Type B pancreatic cell (in vitro differentiated cells): Measurements from ENCODE around the gene TGOLN2. TPM values are rescaled to one million over a fixed set of nuclear protein-coding genes. Genes with fewer than 3 reads are reported as not detected.
"Not testable (repeated sequence)": the region's sequence is repeated elsewhere in the genome, so short reads cannot be mapped to it uniquely, and the experiment has no call there.

Source experiments
- DNase-seq: peaks from one replicate; pipeline ENCODE4 v3.0.0; 2021; ENCODE audit warnings: mixed read lengths; ENCODE audit not compliant: unreplicated experiment; ENCODE audit errors: extremely low spot score
- H3K27ac Mint-ChIP-seq: 2 replicates; pipeline ENCODE4 v1.8.0; 2021; ENCODE audit warnings: mild to moderate bottlenecking, mixed read lengths
- H3K27me3 Mint-ChIP-seq: 2 replicates; pipeline ENCODE4 v1.8.0; 2021; ENCODE audit warnings: mixed read lengths
- H3K36me3 Mint-ChIP-seq: 2 replicates; pipeline ENCODE4 v1.8.0; 2021; ENCODE audit warnings: mixed read lengths
- H3K4me1 Mint-ChIP-seq: one replicate; pipeline ENCODE4 v1.8.0; 2021; ENCODE audit warnings: mixed read lengths; ENCODE audit not compliant: unreplicated experiment
- H3K4me3 Mint-ChIP-seq: 2 replicates; pipeline ENCODE4 v1.8.0; 2021; ENCODE audit warnings: mild to moderate bottlenecking, mixed read lengths
- H3K9me3 Mint-ChIP-seq: 2 replicates; pipeline ENCODE4 v1.8.0; 2021; ENCODE audit warnings: mixed read lengths
- CTCF ChIP-seq: fragments of 200-600 bp; sonication (generic); conservative IDR thresholded peaks from 2 replicates; pipeline ENCODE4 v1.5.0; 2021; ENCODE audit warnings: antibody characterized with exemption, mild to moderate bottlenecking
- total RNA-seq: library from RNA; stranded (reverse); gene quantifications from 2 replicates; pipeline ENCODE4 v1.2.1, GENCODE V29; 2021; ENCODE audit warnings: low replicate concordance

The TGOLN2 gene
- total RNA-seq, 1 donor from 2014 or later, result 54.0 TPM

- H3K27me3 Mint-ChIP-seq, result no peaks in the 10 kb centered on the region
- DNase-seq, result no peak
- H3K4me1 Mint-ChIP-seq, result no peaks in the 10 kb centered on the region
- H3K4me3 Mint-ChIP-seq, result no peak overlapping the region
- no peak overlapping the region for H3K27ac Mint-ChIP-seq
- TF ChIP-seq CTCF, result no peak
- no peaks in the 10 kb centered on the region for H3K9me3 Mint-ChIP-seq
- peaks cover 8% of the 10 kb centered on the region for H3K36me3 Mint-ChIP-seq
Measured at GRCh38 chr2:85368921-85369320, 41.1 kb upstream of the TGOLN2 start.

GRCh38 chr2:85367180-85367579 lies 39.4 kb upstream of the TGOLN2 start:
- Mint-ChIP-seq H3K9me3 (no peaks in the 10 kb centered on the region), H3K4me1 (no peaks in the 10 kb centered on the region), H3K27ac (no peak overlapping the region), H3K4me3 (no peak overlapping the region), H3K36me3 (peaks cover 14% of the 10 kb centered on the region), H3K27me3 (no peaks in the 10 kb centered on the region)
- no peak for TF ChIP-seq CTCF
- DNase-seq, result no peak

- not testable (repeated sequence) for H3K4me3 Mint-ChIP-seq, H3K27ac Mint-ChIP-seq, H3K9me3 Mint-ChIP-seq, H3K27me3 Mint-ChIP-seq, DNase-seq, H3K4me1 Mint-ChIP-seq
- peaks cover 12% of the 10 kb centered on the region for H3K36me3 Mint-ChIP-seq
Measured at GRCh38 chr2:85362653-85363387, 35.0 kb upstream of the TGOLN2 start.

- Mint-ChIP-seq H3K27ac (no peak overlapping the region), H3K36me3 (peaks cover 4% of the 10 kb centered on the region), H3K4me3 (no peak overlapping the region), H3K27me3 (no peaks in the 10 kb centered on the region), H3K9me3 (no peaks in the 10 kb centered on the region), H3K4me1 (peaks cover 29% of the 10 kb centered on the region)
- TF ChIP-seq CTCF, result no peak
- DNase-seq, result no peak
Measured at GRCh38 chr2:85357736-85358135, 29.9 kb upstream of the TGOLN2 start.

- H3K4me1 Mint-ChIP-seq, result peaks cover 29% of the 10 kb centered on the region
- H3K4me3 Mint-ChIP-seq, result peak overlapping the region; percentile 100
- no peak for TF ChIP-seq CTCF
- H3K9me3 Mint-ChIP-seq, result no peaks in the 10 kb centered on the region
- H3K27ac Mint-ChIP-seq, result no peak overlapping the region
- DNase-seq, result no peak
- H3K36me3 Mint-ChIP-seq, result no peaks in the 10 kb centered on the region
- H3K27me3 Mint-ChIP-seq, result no peaks in the 10 kb centered on the region
Measured at GRCh38 chr2:85356186-85356585, 28.4 kb upstream of the TGOLN2 start.

- Mint-ChIP-seq H3K36me3 (peaks cover 2% of the 10 kb centered on the region), H3K27me3 (no peaks in the 10 kb centered on the region), H3K9me3 (no peaks in the 10 kb centered on the region), H3K4me3 (peak overlapping the region; percentile 100), H3K4me1 (peaks cover 29% of the 10 kb centered on the region), H3K27ac (no peak overlapping the region)
- no peak for DNase-seq
- no peak for TF ChIP-seq CTCF
Measured at GRCh38 chr2:85355521-85355920, 27.7 kb upstream of the TGOLN2 start.
